GM18858 (cell line): ENCODE data around the gene TIGD1.
"Not testable (repeated sequence)": the region's sequence is repeated elsewhere in the genome, so short reads cannot be mapped to it uniquely, and the experiment has no call there.

ENCODE experiments used
- ATAC-seq: cut with Tn5 transposase; IDR thresholded peaks from one replicate; pipeline ENCODE4 v1.9.1; 2021; ENCODE audit not compliant: unreplicated experiment

Gene TIGD1

GRCh38 chr2:232571026-232571474 is 20.7 kb upstream of the TIGD1 start:
- ATAC-seq = no peak

- ATAC-seq = not testable (repeated sequence)
These were observed 20.1 kb upstream of the TIGD1 start for GRCh38 chr2:232570481-232570880.

- no peak for ATAC-seq
These were observed 19.2 kb upstream of the TIGD1 start for GRCh38 chr2:232569541-232569940.

GRCh38 chr2:232568161-232568560 is 17.8 kb upstream of the TIGD1 start:
- no peak for ATAC-seq

- no peak for ATAC-seq
These were observed 17.4 kb upstream of the TIGD1 start for GRCh38 chr2:232567721-232568120.

- no peak for ATAC-seq
These were observed 13.2 kb upstream of the TIGD1 start for GRCh38 chr2:232563580-232563979.

- ATAC-seq = no peak
These were observed 12.3 kb upstream of the TIGD1 start for GRCh38 chr2:232562515-232563151.

- ATAC-seq = no peak
These were observed 6.1 kb upstream of the TIGD1 start for GRCh38 chr2:232556426-232556825.

GRCh38 chr2:232551776-232552175 is 1.4 kb upstream of the TIGD1 start:
- ATAC-seq = no peak

- ATAC-seq = no peak
These were observed 887 bp upstream of the TIGD1 start for GRCh38 chr2:232551250-232551638.

GRCh38 chr2:232549655-232550353 is 553 bp downstream of the TIGD1 start:
- ATAC-seq = no peak

- ATAC-seq = no peak
These were observed 2.4 kb downstream of the TIGD1 start for GRCh38 chr2:232547991-232548390.

- ATAC-seq = no peak
These were observed 4.6 kb downstream of the TIGD1 start for GRCh38 chr2:232545511-232546375.

- ATAC-seq = no peak
These were observed 5.7 kb downstream of the TIGD1 start for GRCh38 chr2:232544674-232545073.

- no peak for ATAC-seq
These were observed 6.3 kb downstream of the TIGD1 start for GRCh38 chr2:232543928-232544631.

- ATAC-seq = no peak
These were observed 6.9 kb downstream of the TIGD1 start for GRCh38 chr2:232543491-232543890.

- ATAC-seq = no peak
These were observed 7.5 kb downstream of the TIGD1 start for GRCh38 chr2:232542715-232543467.

GRCh38 chr2:232541961-232542714 is 8.2 kb downstream of the TIGD1 start:
- no peak for ATAC-seq

- no peak for ATAC-seq
These were observed 9.0 kb downstream of the TIGD1 start for GRCh38 chr2:232541195-232541960.
